NCI-H774 (cell line): Measurements from ENCODE around the gene SORCS2.

Source experiments
- DNase-seq: peaks from one replicate; lab custom pipeline; 2025; lab: John Stamatoyannopoulos, UW

Gene SORCS2

DNA sequence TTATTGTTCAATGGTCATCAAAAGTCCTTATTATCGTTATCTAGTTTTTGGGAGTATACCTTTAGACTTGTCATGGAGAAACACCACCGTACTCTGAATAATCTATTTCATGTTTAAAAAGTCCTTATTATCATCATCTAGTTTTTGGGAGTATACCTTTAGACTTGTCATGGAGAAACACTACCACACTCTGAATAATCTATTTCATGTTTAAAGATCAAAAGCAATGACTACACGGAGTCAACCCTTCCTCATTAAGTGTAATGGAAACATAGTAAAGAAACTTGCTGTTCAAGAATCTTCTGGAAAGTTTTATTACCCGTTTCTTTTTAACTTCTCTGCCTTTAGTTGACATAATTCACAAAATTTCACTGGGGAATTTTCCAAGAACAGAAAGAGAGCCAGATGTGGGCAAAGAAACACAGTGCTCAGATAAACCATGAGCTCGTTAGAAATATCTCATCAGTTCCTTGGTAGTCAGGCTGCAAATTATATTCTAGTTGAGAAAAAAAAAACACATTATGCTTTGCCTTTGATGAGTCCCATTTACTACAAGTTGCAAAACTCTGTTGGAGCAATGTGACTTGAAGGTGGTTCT lies 588.5 kb downstream of the SORCS2 start:
- no peak for DNase-seq

DNA sequence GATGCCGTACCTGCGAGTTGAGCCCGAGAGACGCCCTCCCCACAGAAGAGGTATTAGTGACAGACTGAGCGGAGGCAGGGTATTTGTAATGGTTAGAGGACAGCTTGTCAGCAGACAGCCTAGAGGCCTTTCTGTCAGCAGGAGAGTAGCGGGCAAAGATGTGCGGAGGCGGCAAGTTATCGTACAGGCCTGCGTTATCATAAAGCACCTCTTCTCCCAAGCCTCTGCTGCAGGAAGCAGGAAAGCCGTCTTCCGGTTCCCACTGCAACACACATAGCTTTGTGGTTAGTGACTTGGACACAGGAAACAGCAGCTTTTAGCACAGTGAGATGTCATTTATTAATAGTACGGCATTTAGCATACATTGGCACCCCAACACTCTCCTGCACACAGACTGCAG lies 589.0 kb downstream of the SORCS2 start:
- DNase-seq, result no peak

DNA sequence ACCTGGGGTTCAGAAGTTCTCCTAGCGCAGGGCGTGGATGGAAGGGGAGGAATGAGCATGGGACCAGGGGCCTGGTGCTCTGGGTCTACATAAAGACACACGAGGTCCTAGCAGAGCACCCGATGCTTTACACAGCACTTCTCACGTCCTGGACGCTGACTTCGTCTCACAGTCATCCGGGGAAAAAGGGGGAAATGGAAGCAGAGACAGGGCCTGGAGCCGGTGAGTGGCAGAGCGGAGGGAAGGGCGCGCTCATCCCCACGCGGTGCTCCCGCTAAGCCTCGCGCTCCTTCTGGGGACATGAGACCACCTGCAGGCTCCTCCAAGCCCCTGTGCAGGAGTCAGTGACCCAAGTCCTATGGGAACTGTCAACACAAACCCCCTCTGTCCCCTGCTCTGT lies 589.7 kb downstream of the SORCS2 start:
- DNase-seq, result no peak

DNA sequence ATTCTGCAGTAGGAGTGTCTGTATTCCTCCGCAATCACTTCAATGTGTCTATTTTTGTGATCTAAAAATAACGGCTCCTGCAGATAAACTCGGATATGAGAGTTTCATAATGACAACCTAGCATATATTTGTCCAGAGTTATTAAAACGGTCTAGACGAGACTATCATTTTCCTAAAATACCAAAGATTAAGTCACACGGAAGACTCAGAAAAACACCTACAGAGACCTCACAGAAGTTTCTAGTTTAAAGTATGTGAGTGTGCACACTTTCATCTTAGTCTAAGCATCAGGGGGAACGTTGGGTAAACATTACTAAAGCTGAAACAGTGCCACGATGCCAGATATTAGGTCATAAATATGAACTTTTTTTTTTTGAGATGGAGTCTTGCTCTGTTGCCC lies 590.4 kb downstream of the SORCS2 start:
- DNase-seq, result no peak

DNA sequence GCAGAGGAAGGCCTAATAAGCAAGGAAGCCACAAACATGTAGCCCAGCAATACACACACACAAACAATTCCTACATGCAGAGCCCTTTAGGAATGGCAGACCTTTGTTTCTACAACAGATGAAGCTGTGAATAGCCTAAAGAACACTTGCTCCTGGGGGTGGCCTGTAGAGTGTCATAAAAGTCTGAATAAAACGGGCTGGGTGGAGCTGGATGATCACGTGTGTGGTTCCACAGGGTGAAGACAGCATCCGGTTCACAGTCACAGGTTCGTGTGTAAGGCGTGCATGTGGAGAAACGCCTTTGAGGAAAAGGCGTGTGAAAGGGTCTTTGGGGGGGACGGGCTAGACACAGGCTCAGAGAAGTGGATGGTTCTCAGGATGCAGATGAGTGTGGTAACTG lies 591.2 kb downstream of the SORCS2 start:
- no peak for DNase-seq

DNA sequence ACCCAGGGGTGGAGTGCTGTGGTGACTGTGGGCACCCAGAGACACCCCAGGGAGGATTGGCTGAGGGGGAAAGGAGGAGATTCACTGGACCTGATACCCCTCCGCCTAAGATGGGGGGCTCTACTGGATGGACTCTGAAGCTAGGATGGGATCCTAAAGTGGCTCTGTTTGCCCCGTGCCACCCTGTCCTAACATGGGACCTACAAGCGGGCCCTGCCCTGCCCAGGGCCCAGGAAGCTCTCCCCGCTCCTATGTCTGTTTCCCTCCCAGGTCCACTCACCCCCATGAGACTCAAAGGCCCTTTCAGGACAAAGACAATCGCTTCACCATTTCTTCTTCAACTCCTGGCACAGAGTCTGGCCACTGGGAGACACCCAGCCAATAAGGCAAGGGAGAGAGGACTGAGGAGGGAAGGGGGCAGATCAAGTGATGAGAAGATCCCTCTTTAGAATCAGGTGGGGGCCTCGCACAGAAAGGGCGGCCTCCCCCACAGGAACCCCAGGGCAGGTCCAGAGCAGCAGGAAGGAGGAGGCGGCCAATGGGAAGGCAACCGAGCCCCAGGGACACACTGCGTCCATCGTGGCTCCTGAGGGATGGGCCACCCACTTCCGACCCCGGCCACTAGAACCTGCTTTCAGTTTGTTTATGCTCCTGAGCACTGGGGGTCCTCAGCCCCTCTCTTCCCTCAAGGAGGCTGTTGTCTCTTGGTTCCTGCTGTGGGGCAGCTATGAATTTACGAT lies 592.0 kb downstream of the SORCS2 start:
- no peak for DNase-seq

DNA sequence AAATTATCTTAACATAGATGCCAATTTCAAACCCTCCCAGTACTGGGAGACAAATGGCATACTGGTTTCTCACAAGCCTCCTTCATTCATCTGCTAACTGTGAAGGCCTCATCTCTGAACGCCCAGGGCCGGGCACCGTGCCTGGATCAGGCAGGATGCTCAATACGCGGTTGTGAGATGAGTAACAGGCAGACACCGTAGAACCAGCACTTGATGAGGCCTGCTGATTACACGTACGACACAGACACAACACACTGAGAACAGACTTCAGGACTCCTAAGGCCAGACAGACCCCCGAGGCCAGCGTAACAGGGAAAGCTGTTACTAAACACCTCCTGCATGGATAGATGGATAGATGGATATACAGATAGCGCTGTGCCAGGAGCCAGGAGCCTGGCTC lies 592.7 kb downstream of the SORCS2 start:
- no peak for DNase-seq

DNA sequence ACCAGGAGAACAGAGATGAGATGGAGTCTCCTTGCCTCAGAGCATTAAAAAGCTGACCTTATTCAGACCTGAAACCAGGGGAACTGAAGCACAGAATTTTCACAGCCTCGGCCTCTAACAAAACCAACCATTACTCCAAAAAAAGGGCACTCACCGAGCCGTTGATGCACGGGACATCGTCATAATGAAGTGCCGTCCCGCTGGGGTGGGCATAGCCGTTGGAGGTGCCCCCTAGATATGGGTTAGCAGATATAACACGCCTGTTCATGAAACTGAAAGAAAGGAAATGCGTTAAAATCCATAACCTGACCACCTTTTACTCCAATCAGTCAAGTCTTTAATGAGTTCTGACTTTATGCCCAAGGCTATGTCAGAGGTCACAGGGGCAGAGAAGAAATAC lies 593.7 kb downstream of the SORCS2 start:
- DNase-seq, result no peak

DNA sequence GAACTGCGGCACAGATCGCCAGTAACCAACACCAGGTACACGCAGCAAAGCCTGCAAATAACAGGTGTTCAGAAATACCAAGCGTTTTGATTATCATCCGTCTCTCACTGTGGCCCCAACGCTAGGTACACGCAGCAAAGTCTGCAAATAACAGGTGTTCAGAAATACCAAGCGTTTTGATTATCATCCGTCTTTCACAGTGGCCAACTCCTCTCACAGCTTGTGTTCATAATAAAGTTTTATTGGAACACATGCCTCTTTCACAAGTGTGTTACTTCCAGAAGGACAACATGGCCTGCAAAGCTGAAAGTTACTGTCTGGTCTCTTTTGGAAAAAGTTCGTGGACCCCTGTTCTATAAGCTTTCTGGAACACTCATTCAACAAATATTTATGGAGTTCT lies 594.2 kb downstream of the SORCS2 start:
- DNase-seq, result no peak

DNA sequence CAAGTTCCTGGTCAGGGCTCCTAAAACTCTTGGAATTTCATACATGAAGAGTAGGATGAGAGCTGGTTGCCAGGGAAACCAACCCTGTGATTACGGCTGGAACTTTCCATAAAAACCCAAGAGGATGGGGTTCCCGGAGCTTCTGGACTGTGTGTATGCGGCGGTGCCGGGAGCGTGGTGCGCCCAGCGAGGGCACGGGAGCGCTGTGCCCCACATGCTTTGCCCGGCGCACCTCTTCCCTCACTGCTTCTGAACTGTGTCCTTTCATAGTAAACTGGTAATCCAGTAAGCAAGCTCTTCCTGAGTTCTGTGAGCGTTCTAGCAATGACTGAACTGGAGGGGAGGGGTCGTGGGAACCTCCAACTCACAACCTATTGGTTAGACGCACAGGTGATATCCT lies 594.7 kb downstream of the SORCS2 start:
- DNase-seq, result no peak

DNA sequence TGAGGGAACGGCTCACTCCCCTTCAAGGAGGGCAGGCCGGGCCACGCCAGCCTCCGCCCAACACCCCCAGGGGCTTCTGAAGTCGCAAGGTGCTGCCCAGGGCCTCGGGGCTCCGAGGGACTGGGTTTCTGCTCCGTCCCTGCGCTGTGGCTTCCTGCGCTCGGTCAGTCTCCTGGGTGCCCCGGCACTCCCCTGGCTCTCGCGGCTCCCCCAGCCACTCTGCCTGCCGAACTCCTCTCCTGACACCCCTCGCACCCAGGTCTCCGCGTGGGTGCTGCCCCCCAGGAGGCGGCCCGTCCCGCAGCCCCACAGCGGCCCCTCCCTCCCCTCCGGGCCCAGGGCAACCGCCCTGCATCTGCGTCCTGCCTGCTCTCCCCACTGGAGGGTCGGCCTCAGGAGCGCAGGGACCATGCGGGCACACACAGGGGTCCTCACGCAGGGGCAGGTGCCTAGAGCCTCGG lies 595.4 kb downstream of the SORCS2 start:
- no peak for DNase-seq

DNA sequence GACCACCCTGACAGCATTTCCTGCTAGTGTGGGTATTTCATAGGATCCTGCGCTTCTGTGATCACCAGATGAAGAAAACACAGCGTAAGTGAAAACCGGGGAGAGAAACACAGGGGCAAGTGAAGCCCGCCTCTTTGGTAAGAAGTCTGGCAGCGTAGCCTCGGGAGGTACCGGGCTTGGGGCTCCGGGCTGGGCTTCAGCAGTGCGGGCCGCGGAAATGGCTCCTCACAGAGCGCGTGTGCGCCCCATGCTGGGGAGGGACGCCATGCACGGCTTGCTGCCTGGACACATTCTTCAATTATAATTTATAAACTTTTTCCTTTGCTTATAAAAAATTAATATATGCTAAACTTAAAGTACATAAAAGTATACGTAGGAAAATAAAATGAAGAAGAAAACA lies 595.9 kb downstream of the SORCS2 start:
- no peak for DNase-seq

DNA sequence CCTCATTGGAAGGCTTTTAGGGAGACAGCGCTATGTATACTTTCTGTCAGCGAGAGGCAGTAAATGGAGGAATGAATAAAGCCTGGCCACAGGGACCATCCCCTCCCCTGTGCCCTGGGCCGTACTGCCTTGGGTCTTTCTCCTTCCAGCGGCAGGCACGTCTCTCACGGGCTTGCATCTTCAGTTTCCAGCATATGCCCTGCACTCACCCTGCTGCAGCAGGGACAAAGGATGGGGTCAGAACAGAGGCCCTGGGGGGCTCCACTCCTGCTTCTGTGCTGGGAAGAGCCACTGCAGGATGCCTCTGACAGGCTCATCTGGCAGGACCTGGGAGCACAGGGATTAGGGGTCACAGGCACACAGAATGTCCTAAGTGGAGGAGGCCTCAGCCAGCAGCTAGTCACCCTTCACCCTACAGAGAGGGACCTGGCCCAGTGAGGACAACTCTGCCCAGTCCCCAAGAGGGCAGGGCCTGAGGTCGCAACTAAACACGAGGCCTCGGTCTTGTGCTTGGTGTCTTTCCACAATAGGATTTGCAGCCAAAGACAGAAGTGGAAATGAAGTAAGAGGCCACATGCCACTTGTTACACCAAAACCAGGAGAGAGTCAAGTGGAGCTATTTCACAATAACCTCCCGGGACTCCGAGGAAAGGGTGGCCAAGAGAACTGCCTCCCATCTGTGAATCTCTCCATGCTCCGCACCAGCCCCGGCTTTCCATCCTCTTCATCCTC lies 596.5 kb downstream of the SORCS2 start:
- no peak for DNase-seq

DNA sequence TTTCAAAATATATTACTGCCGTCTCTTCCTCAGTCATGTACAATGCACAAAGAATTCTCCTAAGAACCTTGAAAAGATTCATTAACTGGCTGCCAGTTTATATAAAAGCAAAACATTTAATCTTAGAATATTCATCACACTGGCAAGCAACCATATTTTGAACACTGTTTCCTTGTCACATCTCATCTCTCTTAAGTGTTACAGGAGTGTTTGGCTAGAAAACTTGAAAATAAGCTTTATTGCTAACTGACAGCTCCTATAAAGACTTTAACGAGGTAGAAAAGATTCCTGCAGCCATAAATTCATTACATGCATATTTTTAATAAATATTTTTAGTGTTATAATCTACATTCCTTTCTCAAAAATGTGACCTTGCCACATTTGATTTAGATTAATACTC lies 597.7 kb downstream of the SORCS2 start:
- DNase-seq, result no peak

DNA sequence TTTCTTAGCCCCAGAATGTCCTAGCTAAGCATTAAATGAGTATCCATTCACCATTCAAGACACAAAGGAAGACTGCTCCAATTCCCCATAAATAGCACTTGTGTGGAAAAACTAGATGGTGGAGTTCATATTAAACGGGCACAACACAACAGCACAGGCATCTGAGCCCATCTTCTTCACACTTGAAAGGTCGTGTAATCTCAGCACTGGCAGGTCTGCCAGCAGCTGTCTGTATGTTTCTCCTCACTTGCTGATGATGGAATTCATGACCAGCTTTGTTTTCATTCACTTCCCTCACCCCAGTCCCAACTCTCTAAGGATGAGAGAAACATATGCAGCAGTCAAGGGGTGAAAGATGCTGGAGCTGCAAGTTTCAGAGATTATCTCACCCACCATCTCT lies 598.7 kb downstream of the SORCS2 start:
- DNase-seq, result no peak
